Measurements from ENCODE around the gene STRBP. TPM values are rescaled to one million over a fixed set of nuclear protein-coding genes. Genes with fewer than 3 reads are reported as not detected.

STRBP gene
- total RNA-seq, 1 experiment from 2014 or later: 40.3 TPM

DNA sequence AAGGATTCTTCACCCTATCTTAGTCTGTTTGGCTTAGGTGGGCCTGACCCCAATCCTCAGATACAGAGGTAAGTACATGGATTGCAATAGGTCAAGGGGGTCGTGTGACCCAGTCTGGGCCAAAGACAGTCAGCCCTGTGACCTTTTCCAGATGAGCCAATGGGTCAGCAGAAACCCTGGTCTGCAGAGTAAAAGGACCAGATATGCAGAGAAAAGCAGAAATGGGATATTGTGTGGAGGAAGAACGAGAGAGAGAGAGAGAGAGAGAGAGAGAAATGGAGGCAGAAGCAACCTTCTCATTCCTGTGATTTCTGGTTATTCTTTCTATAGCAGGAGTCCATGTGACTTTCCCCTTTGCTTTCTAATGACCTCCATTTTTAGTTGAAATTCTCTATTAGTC lies 47.2 kb upstream of the STRBP start:
- no peaks in the 10 kb centered on the region for H3K9me3 ChIP-seq (ENCODE audit: control insufficient read depth, insufficient read depth, low read depth, low read length)
- ChIA-PET POLR2A (no interaction called here), CTCF (no interaction called here)
- intact Hi-C loops (cut with micrococcal nuclease; ENCODE audit: unreplicated experiment): no loop called here
- no peak for TF ChIP-seq SIN3A (IDR thresholded peaks at IDR 0.05; ENCODE audit: borderline replicate concordance, insufficient read depth, low read depth, low read length)
- TF ChIP-seq, protein P1, sequence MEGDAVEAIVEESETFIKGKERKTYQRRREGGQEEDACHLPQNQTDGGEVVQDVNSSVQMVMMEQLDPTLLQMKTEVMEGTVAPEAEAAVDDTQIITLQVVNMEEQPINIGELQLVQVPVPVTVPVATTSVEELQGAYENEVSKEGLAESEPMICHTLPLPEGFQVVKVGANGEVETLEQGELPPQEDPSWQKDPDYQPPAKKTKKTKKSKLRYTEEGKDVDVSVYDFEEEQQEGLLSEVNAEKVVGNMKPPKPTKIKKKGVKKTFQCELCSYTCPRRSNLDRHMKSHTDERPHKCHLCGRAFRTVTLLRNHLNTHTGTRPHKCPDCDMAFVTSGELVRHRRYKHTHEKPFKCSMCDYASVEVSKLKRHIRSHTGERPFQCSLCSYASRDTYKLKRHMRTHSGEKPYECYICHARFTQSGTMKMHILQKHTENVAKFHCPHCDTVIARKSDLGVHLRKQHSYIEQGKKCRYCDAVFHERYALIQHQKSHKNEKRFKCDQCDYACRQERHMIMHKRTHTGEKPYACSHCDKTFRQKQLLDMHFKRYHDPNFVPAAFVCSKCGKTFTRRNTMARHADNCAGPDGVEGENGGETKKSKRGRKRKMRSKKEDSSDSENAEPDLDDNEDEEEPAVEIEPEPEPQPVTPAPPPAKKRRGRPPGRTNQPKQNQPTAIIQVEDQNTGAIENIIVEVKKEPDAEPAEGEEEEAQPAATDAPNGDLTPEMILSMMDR (IDR thresholded peaks at IDR 0.05): no peak
- no peak for TF ChIP-seq POLR2AphosphoS5 (IDR thresholded peaks at IDR 0.05; ENCODE audit: low read depth, low read length)
- TF ChIP-seq, protein P2, sequence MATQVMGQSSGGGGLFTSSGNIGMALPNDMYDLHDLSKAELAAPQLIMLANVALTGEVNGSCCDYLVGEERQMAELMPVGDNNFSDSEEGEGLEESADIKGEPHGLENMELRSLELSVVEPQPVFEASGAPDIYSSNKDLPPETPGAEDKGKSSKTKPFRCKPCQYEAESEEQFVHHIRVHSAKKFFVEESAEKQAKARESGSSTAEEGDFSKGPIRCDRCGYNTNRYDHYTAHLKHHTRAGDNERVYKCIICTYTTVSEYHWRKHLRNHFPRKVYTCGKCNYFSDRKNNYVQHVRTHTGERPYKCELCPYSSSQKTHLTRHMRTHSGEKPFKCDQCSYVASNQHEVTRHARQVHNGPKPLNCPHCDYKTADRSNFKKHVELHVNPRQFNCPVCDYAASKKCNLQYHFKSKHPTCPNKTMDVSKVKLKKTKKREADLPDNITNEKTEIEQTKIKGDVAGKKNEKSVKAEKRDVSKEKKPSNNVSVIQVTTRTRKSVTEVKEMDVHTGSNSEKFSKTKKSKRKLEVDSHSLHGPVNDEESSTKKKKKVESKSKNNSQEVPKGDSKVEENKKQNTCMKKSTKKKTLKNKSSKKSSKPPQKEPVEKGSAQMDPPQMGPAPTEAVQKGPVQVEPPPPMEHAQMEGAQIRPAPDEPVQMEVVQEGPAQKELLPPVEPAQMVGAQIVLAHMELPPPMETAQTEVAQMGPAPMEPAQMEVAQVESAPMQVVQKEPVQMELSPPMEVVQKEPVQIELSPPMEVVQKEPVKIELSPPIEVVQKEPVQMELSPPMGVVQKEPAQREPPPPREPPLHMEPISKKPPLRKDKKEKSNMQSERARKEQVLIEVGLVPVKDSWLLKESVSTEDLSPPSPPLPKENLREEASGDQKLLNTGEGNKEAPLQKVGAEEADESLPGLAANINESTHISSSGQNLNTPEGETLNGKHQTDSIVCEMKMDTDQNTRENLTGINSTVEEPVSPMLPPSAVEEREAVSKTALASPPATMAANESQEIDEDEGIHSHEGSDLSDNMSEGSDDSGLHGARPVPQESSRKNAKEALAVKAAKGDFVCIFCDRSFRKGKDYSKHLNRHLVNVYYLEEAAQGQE (IDR thresholded peaks at IDR 0.05; ENCODE audit: insufficient read depth in 1 of 2, low read depth in 2 of 2, low read length in 1 of 2): no peak
- H3K4me1 ChIP-seq (ENCODE audit: control insufficient read depth, insufficient read depth, low read length): no peaks in the 10 kb centered on the region
- H3K36me3 ChIP-seq (ENCODE audit: control insufficient read depth, insufficient read depth, low read length): no peaks in the 10 kb centered on the region
- no peak for DNase-seq (ENCODE audit: low read depth, low spot score)
- BruUV-seq (replicated peaks): no TSS peak
- no peaks in the 10 kb centered on the region for H3K27me3 ChIP-seq (ENCODE audit: control insufficient read depth, insufficient read depth, low read length)
- no peak overlapping the region for H3K4me3 ChIP-seq (ENCODE audit: low read depth in 2 of 2, low read length in 2 of 2)
- H3K27ac ChIP-seq (ENCODE audit: low read length): no peak overlapping the region
- ATAC-seq: no peak
- in situ Hi-C loops (cut with HindIII; ENCODE audit: low pct_unique_long_range_greater_than_20kb, low sequenced_read_pairs): no loop called here

DNA sequence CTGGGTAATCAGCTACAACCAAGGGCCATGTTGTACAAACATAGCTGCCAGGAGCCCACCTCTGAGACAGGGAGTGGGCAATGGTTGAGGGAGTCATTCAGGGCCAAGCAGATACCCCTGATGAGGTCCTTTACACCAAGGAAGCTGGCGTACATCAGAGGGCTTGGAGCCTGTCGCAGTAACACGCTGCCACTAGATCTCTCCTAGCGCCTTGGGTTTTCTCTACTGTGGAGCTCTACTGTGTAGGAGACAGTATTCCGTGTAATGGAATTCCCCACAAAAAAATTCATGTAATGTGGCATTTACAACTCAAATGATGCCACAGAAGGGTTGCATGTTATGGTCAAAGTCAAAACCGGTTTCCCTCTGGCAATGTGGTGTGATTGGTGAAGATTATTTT lies 46.2 kb upstream of the STRBP start:
- no peaks in the 10 kb centered on the region for H3K27me3 ChIP-seq (ENCODE audit: control insufficient read depth, insufficient read depth, low read length)
- H3K4me1 ChIP-seq (ENCODE audit: control insufficient read depth, insufficient read depth, low read length): no peaks in the 10 kb centered on the region
- ATAC-seq: no peak
- DNase-seq (ENCODE audit: low read depth, low spot score): no peak
- intact Hi-C loops (cut with micrococcal nuclease; ENCODE audit: unreplicated experiment): no loop called here
- TF ChIP-seq, protein P2 (IDR thresholded peaks at IDR 0.05; ENCODE audit: insufficient read depth in 1 of 2, low read depth in 2 of 2, low read length in 1 of 2): no peak
- TF ChIP-seq TCF7L2 (IDR thresholded peaks at IDR 0.05; ENCODE audit: low read depth, low read length): no peak
- no peak for TF ChIP-seq POLR2AphosphoS5 (IDR thresholded peaks at IDR 0.05; ENCODE audit: low read depth, low read length)
- TF ChIP-seq, protein P1 (IDR thresholded peaks at IDR 0.05): no peak
- TF ChIP-seq SIN3A (IDR thresholded peaks at IDR 0.05; ENCODE audit: borderline replicate concordance, insufficient read depth, low read depth, low read length): no peak
- no TSS peak for BruUV-seq (replicated peaks)
- no peaks in the 10 kb centered on the region for H3K9me3 ChIP-seq (ENCODE audit: control insufficient read depth, insufficient read depth, low read depth, low read length)
- POLR2A ChIA-PET: no interaction called here
- CTCF ChIA-PET: no interaction called here
- no peak overlapping the region for H3K4me3 ChIP-seq (ENCODE audit: low read depth in 2 of 2, low read length in 2 of 2)
- in situ Hi-C loops (cut with HindIII; ENCODE audit: low pct_unique_long_range_greater_than_20kb, low sequenced_read_pairs): no loop called here
- H3K27ac ChIP-seq (ENCODE audit: low read length): no peak overlapping the region
- no peaks in the 10 kb centered on the region for H3K36me3 ChIP-seq (ENCODE audit: control insufficient read depth, insufficient read depth, low read length)

All from Panc1 (cell line).